Esophagus squamous epithelium (tissue), 4 donors: ENCODE results near the gene KREMEN1.

Source experiments
- POLR2A ChIP-seq, 4 donors: fragments of 450-650 bp; IDR thresholded peaks; one replicate each; pipeline ENCODE4 v1.6.1; 2017; ENCODE audit warnings: antibody characterized with exemption in 4 of 4, mild to moderate bottlenecking in 4 of 4, moderate library complexity in 3 of 4
- TF ChIP-seq, protein P1 (sequence below), 6 experiments: fragments of 450-650 bp in 4 of 6; fragments of 200-600 bp in 2 of 6; sonication (generic) in 2 of 6; IDR thresholded peaks; one replicate each; pipeline ENCODE4 v1.5.1; 2016 to 2019; ENCODE audit warnings: antibody characterized with exemption in 6 of 6, mild to moderate bottlenecking in 4 of 6, moderate library complexity in 4 of 6

DNA sequence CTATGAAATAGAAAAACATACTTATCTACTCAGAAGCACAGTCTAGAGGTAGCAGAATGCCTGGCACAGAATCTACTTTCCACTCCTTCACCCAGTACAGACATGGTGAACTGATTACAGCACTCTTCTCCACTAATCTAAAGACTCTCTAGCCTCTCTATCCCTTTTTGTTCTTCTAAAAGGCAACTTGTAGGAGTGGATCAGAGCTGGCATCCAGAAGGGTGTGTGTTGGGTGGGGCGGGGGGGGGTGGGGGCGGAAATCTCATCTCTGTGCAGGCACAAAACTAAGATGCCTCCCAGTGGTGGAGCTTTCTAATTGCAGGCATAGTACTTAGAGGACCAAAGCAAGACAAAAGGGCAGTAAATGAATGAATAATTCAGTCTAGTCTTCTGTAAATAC lies 121.3 kb downstream of the KREMEN1 start:
- TF ChIP-seq, protein P1, sequence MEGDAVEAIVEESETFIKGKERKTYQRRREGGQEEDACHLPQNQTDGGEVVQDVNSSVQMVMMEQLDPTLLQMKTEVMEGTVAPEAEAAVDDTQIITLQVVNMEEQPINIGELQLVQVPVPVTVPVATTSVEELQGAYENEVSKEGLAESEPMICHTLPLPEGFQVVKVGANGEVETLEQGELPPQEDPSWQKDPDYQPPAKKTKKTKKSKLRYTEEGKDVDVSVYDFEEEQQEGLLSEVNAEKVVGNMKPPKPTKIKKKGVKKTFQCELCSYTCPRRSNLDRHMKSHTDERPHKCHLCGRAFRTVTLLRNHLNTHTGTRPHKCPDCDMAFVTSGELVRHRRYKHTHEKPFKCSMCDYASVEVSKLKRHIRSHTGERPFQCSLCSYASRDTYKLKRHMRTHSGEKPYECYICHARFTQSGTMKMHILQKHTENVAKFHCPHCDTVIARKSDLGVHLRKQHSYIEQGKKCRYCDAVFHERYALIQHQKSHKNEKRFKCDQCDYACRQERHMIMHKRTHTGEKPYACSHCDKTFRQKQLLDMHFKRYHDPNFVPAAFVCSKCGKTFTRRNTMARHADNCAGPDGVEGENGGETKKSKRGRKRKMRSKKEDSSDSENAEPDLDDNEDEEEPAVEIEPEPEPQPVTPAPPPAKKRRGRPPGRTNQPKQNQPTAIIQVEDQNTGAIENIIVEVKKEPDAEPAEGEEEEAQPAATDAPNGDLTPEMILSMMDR (IDR thresholded peaks at IDR 0.05): no peak
- no peak for TF ChIP-seq POLR2A (IDR thresholded peaks at IDR 0.05)
